ENCODE data around the gene STIM1. TPM values are rescaled to one million over a fixed set of nuclear protein-coding genes. Genes with fewer than 3 reads are reported as not detected.
A peak's percentile ranks its signal among the peaks of the same experiment; 100 is the strongest.

The STIM1 gene
- total RNA-seq, 3 donors from 2014 or later, result 56.1 to 74.8 (median 72.5) TPM

GRCh38 chr11:3950996-3951660 is 95.7 kb downstream of the STIM1 start:
- Histone ChIP-seq H3K9me3 (no peaks in the 10 kb centered on the region), H3K4me3 (no peak overlapping the region), H3K36me3 (ENCODE audit: low read depth) (no peaks in the 10 kb centered on the region), H3K4me1 (ENCODE audit: low read depth) (peaks cover 16% of the 10 kb centered on the region)
- intact Hi-C loops (cut with DNase I, micrococcal nuclease), result no loop called here
- no peak for TF ChIP-seq CTCF (IDR thresholded peaks at IDR 0.05)
- ATAC-seq, result peak; percentile 22
- DNase-seq, result no peak

- no peak overlapping the region for H3K4me3 ChIP-seq
- no peaks in the 10 kb centered on the region for H3K36me3 ChIP-seq (ENCODE audit: low read depth)
- H3K4me1 ChIP-seq (ENCODE audit: low read depth), result peaks cover 5% of the 10 kb centered on the region
- ATAC-seq, result no peak
- no peak for TF ChIP-seq CTCF (IDR thresholded peaks at IDR 0.05)
- intact Hi-C loops (cut with DNase I, micrococcal nuclease), result no loop called here
- DNase-seq, result no peak
- no peaks in the 10 kb centered on the region for H3K9me3 ChIP-seq
These were observed 97.3 kb downstream of the STIM1 start for GRCh38 chr11:3952715-3953114.

GRCh38 chr11:3953327-3953726 is 97.9 kb downstream of the STIM1 start:
- no peaks in the 10 kb centered on the region for H3K36me3 ChIP-seq (ENCODE audit: low read depth)
- ATAC-seq (no peak), DNase-seq (no peak)
- no peak for TF ChIP-seq CTCF (IDR thresholded peaks at IDR 0.05)
- peaks cover 5% of the 10 kb centered on the region for H3K4me1 ChIP-seq (ENCODE audit: low read depth)
- intact Hi-C loops (cut with DNase I, micrococcal nuclease), result no loop called here
- H3K4me3 ChIP-seq, result no peak overlapping the region
- no peaks in the 10 kb centered on the region for H3K9me3 ChIP-seq

- H3K36me3 ChIP-seq (ENCODE audit: low read depth), result no peaks in the 10 kb centered on the region
- TF ChIP-seq CTCF (IDR thresholded peaks at IDR 0.05), result no peak
- H3K4me3 ChIP-seq, result no peak overlapping the region
- no peaks in the 10 kb centered on the region for H3K9me3 ChIP-seq
- peaks cover 5% of the 10 kb centered on the region for H3K4me1 ChIP-seq (ENCODE audit: low read depth)
- intact Hi-C loops (cut with DNase I, micrococcal nuclease), result no loop called here
- ATAC-seq (no peak), DNase-seq (no peak)
These were observed 99.2 kb downstream of the STIM1 start for GRCh38 chr11:3954448-3955298.

- Histone ChIP-seq H3K4me1 (ENCODE audit: low read depth) (peaks cover 5% of the 10 kb centered on the region), H3K4me3 (no peak overlapping the region), H3K36me3 (ENCODE audit: low read depth) (no peaks in the 10 kb centered on the region), H3K9me3 (no peaks in the 10 kb centered on the region)
- intact Hi-C loops (cut with DNase I, micrococcal nuclease), result no loop called here
- ATAC-seq (no peak), DNase-seq (no peak)
- TF ChIP-seq CTCF (IDR thresholded peaks at IDR 0.05), result no peak
These were observed 99.8 kb downstream of the STIM1 start for GRCh38 chr11:3955299-3955665.

Data from mucosa of descending colon (tissue), 3 donors.